Duodenal mucosa (tissue), 2 donors: ENCODE results near the gene MPST.
"Not testable (repeated sequence)": the region's sequence is repeated elsewhere in the genome, so short reads cannot be mapped to it uniquely, and the experiment has no call there.

ENCODE experiments used
- H3K27ac ChIP-seq: one replicate; pipeline ENCODE4 v1.7.0; 2013; ENCODE audit warnings: low read depth, low read length
- H3K27me3 ChIP-seq, 2 donors: one replicate each; pipeline ENCODE4 v1.7.0; 2013; ENCODE audit warnings: low read length in 2 of 2, control low read depth in 1 of 2; ENCODE audit not compliant: insufficient read depth in 2 of 2, control insufficient read depth in 1 of 2
- H3K36me3 ChIP-seq, 2 donors: one replicate each; pipeline ENCODE4 v1.7.0; 2013; ENCODE audit warnings: low read length in 2 of 2, control low read depth in 1 of 2; ENCODE audit not compliant: insufficient read depth in 2 of 2, control insufficient read depth in 1 of 2
- H3K4me1 ChIP-seq, 2 donors: one replicate each; pipeline ENCODE4 v1.7.0; 2013; ENCODE audit warnings: low read length in 2 of 2, control low read depth in 1 of 2; ENCODE audit not compliant: insufficient read depth in 2 of 2, control insufficient read depth in 1 of 2
- H3K4me3 ChIP-seq, 2 donors: one replicate each; pipeline ENCODE4 v1.7.0; 2013; ENCODE audit warnings: low read length in 2 of 2, low read depth in 1 of 2
- H3K9ac ChIP-seq, 2 donors: one replicate each; pipeline ENCODE4 v1.7.0; 2013; ENCODE audit warnings: low read length in 2 of 2, low read depth in 1 of 2
- H3K9me3 ChIP-seq, 2 donors: one replicate each; pipeline ENCODE4 v1.7.0; 2013; ENCODE audit warnings: low read length in 2 of 2, control low read depth in 1 of 2; ENCODE audit not compliant: control insufficient read depth in 1 of 2

The MPST gene

DNA sequence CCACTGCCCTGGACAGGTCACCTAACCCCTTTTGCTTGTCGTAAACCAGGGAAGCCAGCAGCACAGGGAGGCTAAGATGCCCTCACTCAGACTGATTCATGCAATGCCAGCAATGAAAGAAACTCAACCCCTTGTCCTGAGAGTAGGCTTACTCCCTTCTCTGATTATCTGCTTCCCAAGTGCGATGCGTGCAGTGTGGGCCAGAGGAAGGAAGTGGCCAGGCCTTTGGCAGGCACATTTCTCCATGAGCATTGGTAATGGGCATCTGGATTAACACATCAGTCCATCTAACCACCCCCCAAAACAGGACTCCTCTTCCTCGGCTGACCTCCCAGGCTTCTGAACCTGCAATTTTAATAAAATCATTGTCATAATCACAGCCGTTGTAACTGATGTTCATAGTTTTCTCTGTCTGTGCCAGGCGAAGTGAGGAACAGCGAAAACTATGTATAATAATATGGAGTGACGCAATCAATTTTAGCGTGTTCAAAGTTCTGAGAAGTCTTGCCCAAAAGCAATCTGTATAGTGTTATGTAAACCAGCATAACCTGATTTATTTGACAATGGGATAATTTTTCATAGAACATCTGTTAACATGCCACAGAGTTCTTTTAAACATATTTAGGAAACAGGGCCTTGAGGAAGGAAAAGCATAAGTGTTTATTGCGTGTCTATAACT, 34.2 kb upstream of the MPST start:
- H3K9me3 ChIP-seq: peaks cover 6 to 11% of the 10 kb centered on the region in 2 donors
- no peak overlapping the region for H3K9ac ChIP-seq
- no peaks in the 10 kb centered on the region for H3K36me3 ChIP-seq
- peaks cover 3 to 20% of the 10 kb centered on the region in 2 donors for H3K27me3 ChIP-seq
- no peak overlapping the region for H3K4me3 ChIP-seq
- no peaks in the 10 kb centered on the region for H3K4me1 ChIP-seq
- no peak overlapping the region for H3K27ac ChIP-seq

DNA sequence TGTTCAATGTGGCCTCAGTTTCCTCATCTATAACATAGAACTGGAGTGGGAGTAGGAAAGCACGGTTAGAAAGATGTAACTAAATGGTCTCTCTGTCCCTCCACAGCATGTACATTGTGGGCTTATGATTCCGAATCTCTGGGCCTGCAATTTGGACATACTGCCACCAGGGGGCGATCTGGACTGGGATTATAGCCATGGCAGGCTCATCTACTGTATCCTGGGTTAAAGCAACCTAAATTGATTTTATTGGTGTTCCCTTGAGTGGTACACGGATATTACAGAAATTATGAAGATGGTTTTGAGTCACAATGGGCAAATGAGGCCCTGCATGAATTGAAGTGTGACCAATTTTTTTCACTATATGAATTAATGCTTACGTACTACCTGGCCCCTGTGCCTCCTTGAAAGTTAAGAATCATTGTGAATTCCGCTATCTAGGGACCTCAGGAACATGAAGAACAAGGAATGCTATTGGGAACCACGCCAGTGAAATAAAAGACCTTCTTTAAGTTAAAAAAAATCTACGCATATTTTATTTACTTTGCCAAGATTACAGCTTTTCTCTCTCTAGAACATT, 33.2 kb upstream of the MPST start:
- H3K27ac ChIP-seq: no peak overlapping the region
- no peaks in the 10 kb centered on the region for H3K4me1 ChIP-seq
- H3K36me3 ChIP-seq: no peaks in the 10 kb centered on the region
- H3K9ac ChIP-seq: no peak overlapping the region
- peaks cover 6 to 11% of the 10 kb centered on the region in 2 donors for H3K9me3 ChIP-seq
- H3K4me3 ChIP-seq: no peak overlapping the region
- peaks cover 5 to 28% of the 10 kb centered on the region in 2 donors for H3K27me3 ChIP-seq

DNA sequence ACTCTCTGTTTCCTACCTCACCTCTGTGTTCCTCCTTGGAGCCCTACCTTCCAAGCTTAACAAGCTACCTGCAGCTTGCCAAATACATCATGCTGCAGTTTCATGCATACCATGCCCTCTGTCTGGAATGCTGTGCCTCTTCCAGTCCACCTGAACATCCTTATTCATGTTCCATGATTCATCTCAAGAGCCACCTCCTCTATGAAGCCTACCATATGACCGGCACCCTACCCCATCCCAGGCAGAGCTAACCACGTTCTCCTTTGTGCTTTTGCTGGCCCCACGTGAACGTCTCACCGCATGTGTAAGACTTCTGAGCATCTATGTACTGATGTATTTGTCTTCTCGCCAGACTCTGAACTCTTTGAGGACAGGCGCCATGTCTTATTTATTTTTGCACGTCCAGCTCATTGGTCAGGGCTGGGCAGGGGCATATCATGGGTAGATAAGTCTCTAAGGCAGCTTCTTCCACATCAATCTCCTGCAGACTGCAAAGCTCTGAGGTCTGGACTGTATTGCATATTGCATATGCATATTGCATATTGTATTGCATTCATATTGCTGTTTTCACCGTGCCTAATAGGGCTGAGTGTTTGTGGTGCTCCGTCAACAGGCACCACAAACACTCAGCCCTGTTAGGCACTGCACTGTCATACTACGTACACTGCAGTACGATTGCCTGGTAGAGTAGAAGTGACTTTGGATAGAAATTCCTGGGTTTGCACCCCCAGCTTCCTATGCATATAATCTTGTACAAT, 31.3 kb upstream of the MPST start:
- H3K9me3 ChIP-seq: peaks cover 6 to 11% of the 10 kb centered on the region in 2 donors
- no peak overlapping the region for H3K27ac ChIP-seq
- H3K4me1 ChIP-seq: no peaks in the 10 kb centered on the region
- H3K27me3 ChIP-seq: peaks cover 7 to 19% of the 10 kb centered on the region in 2 donors
- H3K4me3 ChIP-seq: no peak overlapping the region
- no peak overlapping the region for H3K9ac ChIP-seq
- H3K36me3 ChIP-seq: no peaks in the 10 kb centered on the region

DNA sequence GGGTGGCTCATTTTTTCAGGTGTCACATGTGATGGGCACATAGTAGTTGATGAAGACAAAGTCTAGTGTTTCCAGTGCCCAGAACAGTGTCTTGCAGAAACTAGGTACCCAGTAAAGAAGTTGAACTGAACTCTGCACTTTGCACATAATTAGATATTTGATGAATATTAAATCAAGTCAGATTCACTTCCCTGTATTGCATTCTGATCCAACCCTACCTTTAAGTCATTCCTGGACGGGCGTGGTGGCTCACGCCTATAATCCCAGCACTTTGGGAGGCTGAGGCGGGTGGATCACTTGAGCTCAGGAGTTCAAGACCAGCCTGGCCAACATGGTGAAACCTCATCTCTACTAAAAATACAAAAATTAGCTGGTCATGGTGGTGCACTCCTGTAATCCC, 30.5 kb upstream of the MPST start:
- not testable (repeated sequence) for H3K4me3 ChIP-seq, H3K27ac ChIP-seq, H3K9ac ChIP-seq, H3K36me3 ChIP-seq, H3K4me1 ChIP-seq
- peaks cover 7 to 19% of the 10 kb centered on the region in 2 donors for H3K27me3 ChIP-seq
- H3K9me3 ChIP-seq: peaks cover 6 to 11% of the 10 kb centered on the region in 2 donors

DNA sequence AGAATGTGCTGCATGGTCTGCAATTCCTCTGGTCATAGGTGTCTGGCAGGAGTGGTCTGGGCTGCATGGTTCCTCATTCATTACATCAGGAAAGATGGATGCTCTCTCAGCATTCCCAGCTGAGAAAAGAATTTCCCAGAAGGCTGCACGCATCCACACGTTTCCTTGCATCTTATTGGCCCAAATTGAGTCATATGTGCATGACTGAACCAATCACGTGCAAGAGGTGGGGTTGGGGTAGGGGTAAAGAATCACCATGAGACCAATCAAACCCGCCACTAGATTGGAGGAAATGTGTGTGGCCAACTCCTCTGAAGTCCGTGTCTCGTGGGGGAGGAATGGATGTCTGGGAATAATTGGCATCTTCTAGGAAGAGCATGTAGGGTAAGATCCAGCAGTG, 29.1 kb upstream of the MPST start:
- Histone ChIP-seq H3K27ac (no peak overlapping the region), H3K36me3 (no peaks in the 10 kb centered on the region), H3K4me3 (no peak overlapping the region), H3K4me1 (no peaks in the 10 kb centered on the region), H3K27me3 (peaks cover 7 to 19% of the 10 kb centered on the region in 2 donors), H3K9ac (no peak overlapping the region), H3K9me3 (peaks cover 6 to 11% of the 10 kb centered on the region in 2 donors)

DNA sequence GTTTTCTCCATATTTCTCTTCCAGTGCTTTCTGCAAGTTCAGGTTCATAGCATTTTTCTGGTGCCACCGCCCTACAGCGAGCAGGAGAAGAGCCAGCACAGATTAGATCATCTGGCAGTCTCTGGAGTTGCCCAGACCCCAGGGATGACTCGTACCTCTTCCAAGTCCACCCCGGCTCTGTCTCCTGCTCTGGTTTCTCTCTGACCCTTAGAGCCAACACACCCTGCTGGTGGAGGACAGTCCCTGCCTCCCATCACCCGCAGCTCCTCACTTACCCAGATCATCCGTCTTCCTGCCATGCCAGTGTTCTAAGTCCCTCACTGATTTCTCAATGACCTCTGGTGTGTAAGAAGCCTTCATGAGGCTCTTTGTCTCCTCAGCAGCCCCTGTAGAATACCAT, 28.3 kb upstream of the MPST start:
- Histone ChIP-seq H3K27me3 (peaks cover 7 to 19% of the 10 kb centered on the region in 2 donors), H3K36me3 (no peaks in the 10 kb centered on the region), H3K4me3 (no peak overlapping the region), H3K4me1 (no peaks in the 10 kb centered on the region), H3K27ac (no peak overlapping the region), H3K9ac (no peak overlapping the region), H3K9me3 (peaks cover under 1 to 4% of the 10 kb centered on the region in 2 donors)

DNA sequence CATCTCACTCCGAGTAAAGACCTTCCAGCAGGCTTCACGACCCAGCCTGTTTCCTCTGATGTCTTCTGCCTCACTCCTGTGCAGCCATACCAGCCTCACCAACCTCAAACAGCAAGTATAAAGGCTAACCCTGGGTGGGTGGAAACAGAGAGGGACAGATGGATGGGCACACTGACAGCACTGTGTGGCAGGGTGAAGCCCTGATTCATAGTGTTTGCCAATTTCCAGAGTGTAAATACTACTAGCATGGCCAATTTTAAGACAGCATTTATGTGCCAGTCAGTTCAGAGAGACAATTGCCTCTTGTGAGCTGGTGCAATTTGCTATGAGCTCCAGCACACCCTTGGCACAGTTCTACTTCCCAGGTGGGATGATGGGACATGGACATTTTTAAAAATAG, 21.8 kb upstream of the MPST start:
- H3K9ac ChIP-seq: no peak overlapping the region
- H3K4me1 ChIP-seq: peaks cover 0 to 5% of the 10 kb centered on the region in 2 donors
- H3K4me3 ChIP-seq: no peak overlapping the region
- no peaks in the 10 kb centered on the region for H3K36me3 ChIP-seq
- H3K27ac ChIP-seq: no peak overlapping the region
- no peaks in the 10 kb centered on the region for H3K9me3 ChIP-seq
- H3K27me3 ChIP-seq: no peaks in the 10 kb centered on the region

DNA sequence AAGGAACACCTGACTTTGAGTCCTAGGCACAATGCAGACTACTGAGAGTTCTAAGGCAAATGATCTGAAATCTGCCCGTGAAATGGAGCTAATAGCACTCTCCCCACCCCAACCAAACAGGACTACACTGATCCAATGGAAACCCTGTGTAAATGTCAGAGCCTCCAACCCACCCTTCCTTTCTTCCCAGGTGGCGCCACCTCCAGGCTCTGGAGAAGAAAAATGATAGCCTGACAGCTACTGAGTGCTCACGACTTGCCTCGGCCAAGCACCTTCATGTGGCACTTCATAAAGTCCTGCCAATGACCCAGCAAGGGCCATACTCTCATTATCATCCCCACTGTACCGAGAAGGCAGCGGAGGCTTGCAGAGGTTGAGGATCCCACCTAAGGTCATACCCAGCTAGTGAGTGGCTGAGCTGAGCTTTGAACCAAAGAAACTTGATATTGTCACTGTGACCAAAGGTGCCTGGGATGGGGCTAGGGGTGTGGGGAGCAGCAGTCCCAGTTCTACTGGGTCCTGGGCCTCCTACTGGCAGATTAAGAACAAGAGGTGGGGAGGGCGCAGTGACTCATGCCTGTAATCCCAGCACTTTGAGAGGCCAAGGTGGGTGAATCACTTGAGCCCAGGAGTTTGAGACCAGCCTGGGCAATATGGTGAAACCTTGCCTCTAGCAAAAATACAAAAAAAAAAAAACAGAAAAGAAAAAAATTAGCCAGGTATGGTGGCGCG, 20.8 kb upstream of the MPST start:
- H3K27me3 ChIP-seq: no peaks in the 10 kb centered on the region
- no peaks in the 10 kb centered on the region for H3K36me3 ChIP-seq
- no peak overlapping the region for H3K4me3 ChIP-seq
- no peak overlapping the region for H3K9ac ChIP-seq
- peaks cover 0 to 5% of the 10 kb centered on the region in 2 donors for H3K4me1 ChIP-seq
- H3K9me3 ChIP-seq: no peaks in the 10 kb centered on the region
- H3K27ac ChIP-seq: no peak overlapping the region

DNA sequence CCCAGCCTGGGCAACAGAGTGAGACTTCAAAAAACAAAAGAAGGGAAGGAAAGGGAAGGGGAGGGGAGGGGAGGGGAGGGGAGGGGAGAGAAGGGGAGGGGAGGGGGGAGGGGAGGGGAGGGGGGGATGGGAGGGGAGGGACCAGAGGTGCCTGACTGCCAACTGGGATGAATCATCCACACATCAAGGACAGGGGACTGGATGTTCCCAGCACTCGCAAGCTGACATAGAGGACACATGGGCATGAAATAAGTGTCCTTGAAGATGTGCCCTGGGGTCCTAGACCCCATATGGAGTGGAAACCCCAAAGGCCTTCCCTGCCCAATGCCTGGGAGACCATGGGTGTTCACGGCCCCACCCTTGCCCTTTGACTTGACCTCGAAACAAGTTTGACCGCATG, 20.1 kb upstream of the MPST start:
- Histone ChIP-seq H3K9ac (no peak overlapping the region), H3K9me3 (no peaks in the 10 kb centered on the region), H3K4me3 (no peak overlapping the region), H3K36me3 (no peaks in the 10 kb centered on the region), H3K27me3 (no peaks in the 10 kb centered on the region), H3K27ac (no peak overlapping the region), H3K4me1 (peaks cover 0 to 5% of the 10 kb centered on the region in 2 donors)
